K562 (cell line): Measurements from ENCODE around the gene CCDC3. TPM values are rescaled to one million over a fixed set of nuclear protein-coding genes. Genes with fewer than 3 reads are reported as not detected.

ENCODE experiments used
- ATAC-seq: fragments of 200-7000 bp; cut with Tn5 transposase; 3 replicates; pipeline ENCODE4 v1.9.1; 2020; ENCODE audit warnings: moderate library complexity
- BruUV-seq: library from RNA; stranded (reverse); fragments of 400-500 nt; replicated peaks from 2 replicates; lab custom pipeline; 2021; lab: Mats Ljungman, UMichigan
- CTCF ChIA-PET: fragments of 300-600 bp; formaldehyde crosslinking; extraction: SDS; loops from one replicate; lab custom pipeline; 2021; ENCODE audit warnings: low intra/inter-chr PET ratio; lab: Yijun Ruan, JAX
- POLR2A ChIA-PET: fragments of 300-600, 350-650 bp; sonication (Branson Sonifier 250); formaldehyde crosslinking; extraction: SDS; loops from one replicate; lab custom pipeline; 2021; ENCODE audit warnings: antibody characterized with exemption, inconsistent platforms; lab: Yijun Ruan, JAX
- DNase-seq, 4 experiments: peaks; one replicate each; pipeline versions ENCODE4 v3.0.0 to v3.0.0-alpha.2; 2011 to 2018; ENCODE audit warnings: low spot score in 3 of 4, mixed read lengths in 3 of 4; ENCODE audit errors: extremely low read depth in 1 of 4
- FAIRE-seq: peaks from 2 replicates; lab custom pipeline; 2011; peaks lifted over from hg19 to GRCh38; lab: Jason Lieb, UNC
- H2AFZ ChIP-seq: 2 replicates; pipeline ENCODE4 v1.6.0; 2011; ENCODE audit warnings: low read depth, low read length, control low read depth, inconsistent platforms
- H3K27ac ChIP-seq: fragments of 200-600 bp; 3 replicates; pipeline ENCODE4 v1.8.0; 2011; ENCODE audit warnings: low read depth, mild to moderate bottlenecking, control low read depth, inconsistent platforms, low read length, moderate library complexity, mixed read lengths; ENCODE audit errors: extremely low read depth
- H3K27me3 ChIP-seq, 2 experiments: fragments of 300-600 bp in 1 of 2; 2 replicates in 1 of 2; 3 replicates in 1 of 2; pipeline versions ENCODE4 v1.6.0 to v1.8.0; 2011; ENCODE audit warnings: inconsistent platforms in 2 of 2, low read length in 2 of 2, mild to moderate bottlenecking in 1 of 2, mixed read lengths in 1 of 2, moderate library complexity in 1 of 2; ENCODE audit not compliant: control insufficient read depth in 2 of 2, insufficient read depth in 2 of 2
- H3K36me3 ChIP-seq: fragments of 300-600 bp; 3 replicates; pipeline ENCODE4 v1.8.0; 2011; ENCODE audit warnings: mild to moderate bottlenecking, low read length, inconsistent platforms; ENCODE audit not compliant: control insufficient read depth, insufficient read depth
- H3K4me1 ChIP-seq, 2 experiments: fragments of 200-600 bp in 1 of 2; replicated peaks in 1 of 2; 2 replicates in 1 of 2; 3 replicates in 1 of 2; pipeline versions ENCODE4 v1.5.1 to v1.8.0; 2011; ENCODE audit warnings: inconsistent platforms in 2 of 2, low read length in 2 of 2, mild to moderate bottlenecking in 1 of 2, mixed read lengths in 1 of 2, moderate library complexity in 1 of 2; ENCODE audit not compliant: control insufficient read depth in 2 of 2, insufficient read depth in 2 of 2
- H3K4me2 ChIP-seq: 2 replicates; pipeline ENCODE4 v1.6.1; 2011; ENCODE audit warnings: low read length, control low read depth, inconsistent platforms, mixed read lengths; ENCODE audit not compliant: insufficient read depth
- H3K4me3 ChIP-seq: fragments of 200-600 bp; sonication (generic), shearing (Covaris generic); 2 replicates; pipeline ENCODE4 v1.5.1; 2016; ENCODE audit warnings: control low read depth, inconsistent platforms
- H3K79me2 ChIP-seq: fragments of 200-600 bp; 3 replicates; pipeline ENCODE4 v1.8.0; 2011; ENCODE audit warnings: low read length, inconsistent platforms; ENCODE audit not compliant: control insufficient read depth, insufficient read depth
- H3K9ac ChIP-seq, 2 experiments: 2 replicates each; pipeline versions ENCODE4 v1.6.0 to v1.6.1; 2011; ENCODE audit warnings: low read depth in 2 of 2, low read length in 2 of 2, control low read depth in 1 of 2, inconsistent platforms in 1 of 2, mild to moderate bottlenecking in 1 of 2, mixed read lengths in 1 of 2; ENCODE audit not compliant: insufficient read depth in 1 of 2
- H3K9me1 ChIP-seq: one replicate; pipeline ENCODE4 v1.6.0; 2011; ENCODE audit warnings: inconsistent platforms, mild to moderate bottlenecking, low read length, moderate library complexity; ENCODE audit not compliant: control insufficient read depth, insufficient read depth
- H3K9me3 ChIP-seq: replicated peaks from 2 replicates; pipeline ENCODE4 v1.5.1; 2011; ENCODE audit warnings: low read depth, low read length, inconsistent platforms; ENCODE audit not compliant: control insufficient read depth, insufficient read depth
- H4K20me1 ChIP-seq: replicated peaks from 2 replicates; pipeline ENCODE4 v1.6.1; 2011; ENCODE audit warnings: low read length, inconsistent platforms, mixed read lengths; ENCODE audit not compliant: control insufficient read depth, insufficient read depth
- ARID1B ChIP-seq: fragments of 450-650 bp; IDR thresholded peaks from 2 replicates; pipeline ENCODE4 v1.6.1; 2016; ENCODE audit warnings: antibody characterized with exemption, mild to moderate bottlenecking, inconsistent platforms
- ATF1 ChIP-seq, 2 experiments: fragments of 450-650 bp in 1 of 2; IDR thresholded peaks; 2 replicates each; pipeline ENCODE4 v1.6.1; 2016; ENCODE audit warnings: missing compliant biosample characterization in 1 of 2, missing genetic modification characterization in 1 of 2
- CBFA2T2 ChIP-seq: fragments of 450-650 bp; conservative IDR thresholded peaks from 2 replicates; pipeline ENCODE4 v1.6.1; 2017; ENCODE audit warnings: mild to moderate bottlenecking
- CBFA2T3 ChIP-seq: fragments of 450-650 bp; IDR thresholded peaks from 2 replicates; pipeline ENCODE4 v1.6.1; 2017
- EHMT2 ChIP-seq: fragments of 450-650 bp; IDR thresholded peaks from 2 replicates; pipeline ENCODE4 v1.6.1; 2018; ENCODE audit warnings: antibody characterized with exemption
- GATA2 ChIP-seq: sonication (generic); formaldehyde crosslinking; IDR thresholded peaks from 2 replicates; pipeline ENCODE4 v1.4.0; 2020; ENCODE audit warnings: mild to moderate bottlenecking, missing genetic modification reagents
- HMBOX1 ChIP-seq: sonication (generic); IDR thresholded peaks from 2 replicates; pipeline ENCODE4 v1.6.1; 2016
- MEF2D ChIP-seq: conservative IDR thresholded peaks from 2 replicates; pipeline ENCODE4 v1.6.1; 2016; ENCODE audit warnings: low read depth, missing genetic modification characterization, missing compliant biosample characterization
- MEIS2 ChIP-seq: fragments of 450-650 bp; IDR thresholded peaks from 2 replicates; pipeline ENCODE4 v1.6.1; 2014; ENCODE audit warnings: mild to moderate bottlenecking; ENCODE audit not compliant: partially characterized antibody
- MTA2 ChIP-seq: fragments of 450-650 bp; IDR thresholded peaks from 2 replicates; pipeline ENCODE4 v1.6.1; 2016; ENCODE audit warnings: low read depth
- NCOR1 ChIP-seq: fragments of 450-650 bp; IDR thresholded peaks from 2 replicates; pipeline ENCODE4 v1.6.1; 2016; ENCODE audit warnings: mild to moderate bottlenecking, moderate library complexity
- PBX2 ChIP-seq, 2 experiments: IDR thresholded peaks in 1 of 2; conservative IDR thresholded peaks in 1 of 2; 2 replicates each; pipeline ENCODE4 v1.6.1; 2016; ENCODE audit warnings: low read depth in 2 of 2, mild to moderate bottlenecking in 1 of 2, missing compliant biosample characterization in 1 of 2, missing genetic modification characterization in 1 of 2, moderate library complexity in 1 of 2
- POLR2AphosphoS5 ChIP-seq: IDR thresholded peaks from 2 replicates; pipeline ENCODE4 v1.6.1; 2011; ENCODE audit warnings: mild to moderate bottlenecking, low read depth, low read length, moderate library complexity; ENCODE audit not compliant: control insufficient read depth, insufficient read depth
- SMARCA5 ChIP-seq: fragments of 450-650 bp; IDR thresholded peaks from 2 replicates; pipeline ENCODE4 v1.6.1; 2016
- TAL1 ChIP-seq: fragments of 450-650 bp; IDR thresholded peaks from 2 replicates; pipeline ENCODE4 v1.6.1; 2016; ENCODE audit warnings: mild to moderate bottlenecking
- TCF3 ChIP-seq: sonication (generic); formaldehyde crosslinking; IDR thresholded peaks from 2 replicates; pipeline ENCODE4 v1.4.0; 2020; ENCODE audit warnings: mild to moderate bottlenecking, missing genetic modification reagents
- TEAD4 ChIP-seq, 2 experiments: sonication (generic) in 1 of 2; formaldehyde crosslinking in 1 of 2; IDR thresholded peaks; 2 replicates each; pipeline versions ENCODE4 v1.6.1 to v1.8.0; 2012 to 2022; ENCODE audit warnings: borderline replicate concordance in 1 of 2, inconsistent platforms in 1 of 2, low read length in 1 of 2, mild to moderate bottlenecking in 1 of 2, missing genetic modification reagents in 1 of 2
- TRIM28 ChIP-seq: fragments of 450-650 bp; IDR thresholded peaks from 2 replicates; pipeline ENCODE4 v1.6.1; 2017
- ZBTB12 ChIP-seq: fragments of 250-450 bp; sonication (Bioruptor Pico); IDR thresholded peaks from 2 replicates; pipeline ENCODE4 v1.4.0; 2020
- WGBS: fragments of 100-300 bp; shearing (Covaris generic); methylation state at CpG from one replicate; pipeline ENCODE4 v1.1.6; 2016; ENCODE audit warnings: low coverage, mixed read lengths; ENCODE audit not compliant: insufficient coverage; ENCODE audit errors: missing lambda C conversion rate; 5-methylcytosine and 5-hydroxymethylcytosine counted together
- in situ Hi-C: fragments of 300-500 bp; cut with MboI; formaldehyde crosslinking; loops from 4 replicates; pipeline ENCODE4 v1.15.0; 2018; ENCODE audit warnings: inconsistent platforms, mixed read lengths
- intact Hi-C: fragments of 100-400 bp; cut with micrococcal nuclease; formaldehyde crosslinking; loops from 2 replicates; pipeline ENCODE4 v1.14.2; 2022
- polyA plus RNA-seq, 8 experiments: library from polyadenylated mRNA; depleted of rRNA in 4 of 8; stranded (reverse) in 5 of 8; unstranded in 3 of 8; fragments of >200 nt; fragmentation: Nextera tagmentation in 2 of 8; fragmentation: Illumina TruSeq in 1 of 8; extraction: Ambion mirVana in 2 of 8; extraction: Trizol in 1 of 8; gene quantifications; 2 replicates each; pipeline versions ENCODE4 v1.2.1 to v1.2.3, GENCODE V29; 2011 to 2014; ENCODE audit warnings: inconsistent platforms in 1 of 8, missing spikeins in 1 of 8
- total RNA-seq, 7 experiments: library from RNA; depleted of rRNA in 6 of 7; stranded (reverse); fragments of >200 nt in 6 of 7; fragmentation: Illumina TruSeq in 2 of 7; extraction: Trizol in 2 of 7; gene quantifications; 2 replicates each; pipeline versions ENCODE4 v1.2.1 to v1.2.3, GENCODE V29; 2011 to 2021; ENCODE audit warnings: low replicate concordance in 1 of 7

Gene CCDC3
- total and polyA plus RNA-seq, 9 of the 15 experiments (the other 6 are each of a cell fraction or from before 2014, with no cell fraction given), result not detected

GRCh38 chr10:12945690-12946359, 55.7 kb downstream of the CCDC3 start:
- 3% methylated on average over 5 of the region's 5 CpGs for WGBS
- peak overlapping the region; percentile 35; the same call in 1 of the 2 replicates for H3K4me2 ChIP-seq
- H4K20me1 ChIP-seq, result no peaks in the 10 kb centered on the region
- no peak overlapping the region for H3K4me3 ChIP-seq
- no peak for FAIRE-seq
- H2AFZ ChIP-seq, result no peak overlapping the region
- H3K36me3 ChIP-seq, result no peaks in the 10 kb centered on the region
- ATAC-seq, result no peak
- in situ Hi-C loops, result no loop called here
- ChIA-PET POLR2A (no interaction called here), CTCF (no interaction called here)
- no TSS peak for BruUV-seq
- no peak overlapping the region for H3K9ac ChIP-seq
- no peak overlapping the region for H3K27ac ChIP-seq
- H3K79me2 ChIP-seq, result no peaks in the 10 kb centered on the region
- H3K9me1 ChIP-seq, result no peaks in the 10 kb centered on the region
- H3K9me3 ChIP-seq, result no peaks in the 10 kb centered on the region
- intact Hi-C loops, result no loop called here
- peak in 2 of 4 experiments; percentile 9 to 12 for DNase-seq
- H3K4me1 ChIP-seq, result no peaks in the 10 kb centered on the region
- no peaks in the 10 kb centered on the region for H3K27me3 ChIP-seq
- TF ChIP-seq TEAD4 (IDR thresholded peaks at IDR 0.05; ENCODE audit: low read length), result peak; percentile 84
- no peak for TF ChIP-seq TEAD4 (CRISPR knock-in tag; IDR thresholded peaks at IDR 0.05; ENCODE audit: borderline replicate concordance)
- no peak for TF ChIP-seq ATF1 (CRISPR knock-in tag; IDR thresholded peaks at IDR 0.05)
- peak; percentile 45; the same call in 1 of the 2 replicates for TF ChIP-seq ATF1 (tag; IDR thresholded peaks at IDR 0.05)
- TF ChIP-seq TRIM28, result no peak
- peak; percentile 94 for TF ChIP-seq HMBOX1
- TF ChIP-seq ZBTB12 (CRISPR knock-in tag), result no peak
- peak; percentile 36 for TF ChIP-seq MEIS2
- TF ChIP-seq PBX2 (CRISPR knock-in tag; IDR thresholded peaks at IDR 0.05; ENCODE audit: low read depth), result peak; percentile 46
- no peak; the same call in 1 of the 2 replicates for TF ChIP-seq PBX2 (tag; conservative IDR thresholded peaks at IDR 0.05; ENCODE audit: low read depth)
- TF ChIP-seq POLR2AphosphoS5, result 0 out of 2 replicates have a peak, but pooled peaks have one; percentile 47
- peak; percentile 67; the same call in 1 of the 2 replicates for TF ChIP-seq MEF2D
- TF ChIP-seq NCOR1, result peak; percentile 32; the same call in 1 of the 2 replicates
- peak; percentile 59 for TF ChIP-seq CBFA2T2
- TF ChIP-seq EHMT2, result no peak
- TF ChIP-seq CBFA2T3, result peak; percentile 79
- peak; percentile 77 for TF ChIP-seq TAL1
- TF ChIP-seq SMARCA5, result no peak
- TF ChIP-seq MTA2, result peak; percentile 40; the same call in 1 of the 2 replicates
- TF ChIP-seq ARID1B, result peak; percentile 69
- TF ChIP-seq TCF3, result peak; percentile 50
- no peak for TF ChIP-seq GATA2 (CRISPR knock-in tag)
